Endothelial cell of umbilical vein (primary cell): ENCODE measurements around the gene IMPA2. TPM values are rescaled to one million over a fixed set of nuclear protein-coding genes. Genes with fewer than 3 reads are reported as not detected.

Experiments
- BruUV-seq: library from RNA; stranded (reverse); fragments of 400-500 nt; replicated peaks from 2 replicates; lab custom pipeline; 2021; lab: Mats Ljungman, UMichigan
- CTCF ChIA-PET: fragments of 300-600, 350-600 bp; sonication (Branson Sonifier 250); formaldehyde crosslinking; loops from one replicate; lab custom pipeline; 2021; ENCODE audit warnings: antibody characterized with exemption, inconsistent platforms; lab: Charles Lee
- POLR2A ChIA-PET: fragments of 300-600, 350-600 bp; sonication (Branson Sonifier 250); formaldehyde crosslinking; loops from one replicate; lab custom pipeline; 2021; ENCODE audit warnings: antibody characterized with exemption, inconsistent platforms; lab: Charles Lee
- DNase-seq: peaks from one replicate; pipeline ENCODE4 v3.0.0-alpha.2; 2011; ENCODE audit warnings: low read depth, low spot score
- FAIRE-seq: peaks from 2 replicates; lab custom pipeline; 2011; peaks lifted over from hg19 to GRCh38; lab: Jason Lieb, UNC
- H2AFZ ChIP-seq: 2 replicates; pipeline ENCODE4 v1.6.0; 2012; ENCODE audit warnings: low read depth, low read length, control low read depth, inconsistent platforms
- H3K27ac ChIP-seq: 2 replicates; pipeline ENCODE4 v1.5.1; 2011; ENCODE audit warnings: low read depth, mild to moderate bottlenecking, control low read depth, low read length, moderate library complexity; ENCODE audit not compliant: insufficient read depth
- H3K27me3 ChIP-seq, 2 experiments: 2 replicates each; pipeline versions ENCODE4 v1.6.0 to v1.6.1; 2011; ENCODE audit warnings: low read length in 2 of 2, mixed read lengths in 1 of 2; ENCODE audit not compliant: control insufficient read depth in 2 of 2, insufficient read depth in 2 of 2
- H3K36me3 ChIP-seq, 2 experiments: 2 replicates in 1 of 2; 3 replicates in 1 of 2; pipeline ENCODE4 v1.5.1; 2011; ENCODE audit warnings: low read length in 2 of 2, mild to moderate bottlenecking in 1 of 2, moderate library complexity in 1 of 2; ENCODE audit not compliant: control insufficient read depth in 2 of 2, insufficient read depth in 2 of 2; ENCODE audit errors: extremely low read depth in 1 of 2
- H3K4me1 ChIP-seq: 3 replicates; pipeline ENCODE4 v1.5.1; 2011; ENCODE audit warnings: mild to moderate bottlenecking, low read length; ENCODE audit not compliant: control insufficient read depth, insufficient read depth; ENCODE audit errors: extremely low read depth
- H3K4me2 ChIP-seq: 2 replicates; pipeline ENCODE4 v1.6.1; 2011; ENCODE audit warnings: low read length, control low read depth, mixed read lengths; ENCODE audit not compliant: insufficient read depth
- H3K4me3 ChIP-seq, 3 experiments: fragments of 200-600 bp in 1 of 3; sonication (generic), shearing (Covaris generic) in 1 of 3; replicated peaks in 1 of 3; 2 replicates each; pipeline ENCODE4 v1.5.1; 2011 to 2016; ENCODE audit warnings: control low read depth in 3 of 3, low read length in 3 of 3, mild to moderate bottlenecking in 2 of 3, inconsistent platforms in 1 of 3, low read depth in 1 of 3, moderate library complexity in 1 of 3; ENCODE audit not compliant: insufficient read depth in 1 of 3
- H3K79me2 ChIP-seq: 2 replicates; pipeline ENCODE4 v1.6.0; 2012; ENCODE audit warnings: low read length, inconsistent platforms; ENCODE audit not compliant: control insufficient read depth, insufficient read depth
- H3K9ac ChIP-seq: replicated peaks from 2 replicates; pipeline ENCODE3; 2011; ENCODE audit warnings: low read length, control low read depth; ENCODE audit not compliant: insufficient read depth; ENCODE audit errors: extremely low read depth
- H3K9me1 ChIP-seq: replicated peaks from 3 replicates; pipeline ENCODE4 v1.6.0; 2011; ENCODE audit warnings: mild to moderate bottlenecking, low read length; ENCODE audit not compliant: control insufficient read depth, insufficient read depth; ENCODE audit errors: extremely low read depth
- H3K9me3 ChIP-seq: replicated peaks from 2 replicates; pipeline ENCODE4 v1.5.1; 2012; ENCODE audit warnings: low read length, inconsistent platforms; ENCODE audit not compliant: control insufficient read depth, insufficient read depth
- H4K20me1 ChIP-seq: replicated peaks from 2 replicates; pipeline ENCODE3; 2011; ENCODE audit warnings: mild to moderate bottlenecking, low read length; ENCODE audit not compliant: control insufficient read depth, insufficient read depth; ENCODE audit errors: extremely low read depth
- EZH2 ChIP-seq: IDR thresholded peaks from 2 replicates; pipeline ENCODE4 v1.6.1; 2012; ENCODE audit warnings: borderline replicate concordance, low read depth, mild to moderate bottlenecking, moderate library complexity, low read length, inconsistent platforms; ENCODE audit not compliant: severe bottlenecking
- FOS ChIP-seq: IDR thresholded peaks from 2 replicates; pipeline ENCODE4 v1.6.1; 2011; ENCODE audit warnings: mild to moderate bottlenecking, low read length, moderate library complexity, borderline replicate concordance; ENCODE audit not compliant: insufficient read depth
- GATA2 ChIP-seq: IDR thresholded peaks from 2 replicates; pipeline ENCODE4 v1.7.0; 2011; ENCODE audit warnings: low read depth, mild to moderate bottlenecking, moderate library complexity, mixed read lengths, low read length; ENCODE audit not compliant: insufficient read length, insufficient read depth
- JUN ChIP-seq: IDR thresholded peaks from 2 replicates; pipeline ENCODE4 v1.6.1; 2011; ENCODE audit warnings: borderline replicate concordance, low read depth; ENCODE audit not compliant: insufficient read length, insufficient read depth
- MYC ChIP-seq: IDR thresholded peaks from one replicate; pipeline ENCODE4 v1.6.1; 2011; ENCODE audit warnings: mild to moderate bottlenecking, low read depth, low read length
- POLR2A ChIP-seq: IDR thresholded peaks from 2 replicates; pipeline ENCODE4 v1.6.1; 2012; ENCODE audit warnings: low read depth, mild to moderate bottlenecking, control low read depth, low read length
- POLR2AphosphoS5 ChIP-seq: IDR thresholded peaks from 2 replicates; pipeline ENCODE4 v1.6.1; 2012; ENCODE audit warnings: low read depth, mild to moderate bottlenecking, control low read depth, low read length, moderate library complexity; ENCODE audit not compliant: insufficient read depth
- dilution Hi-C: fragments of 300-500 bp; cut with MboI; formaldehyde crosslinking; loops from one replicate; pipeline ENCODE4 v1.15.0; 2019; ENCODE audit warnings: low sequenced_read_pairs; ENCODE audit not compliant: extremely low pct_ligation_motif_present
- intact Hi-C: fragments of 100-400 bp; cut with micrococcal nuclease; formaldehyde crosslinking; loops from one replicate; pipeline ENCODE4 v1.10.0; 2022
- polyA plus RNA-seq, 4 experiments: library from polyadenylated mRNA; depleted of rRNA in 3 of 4; stranded (reverse) in 3 of 4; unstranded in 1 of 4; fragments of >200 nt; gene quantifications; 2 replicates each; pipeline versions ENCODE4 v1.2.1 to v1.2.3, GENCODE V29; 2011 to 2012; ENCODE audit warnings: missing spikeins in 1 of 4
- total RNA-seq: library from RNA; stranded (reverse); gene quantifications from 2 replicates; pipeline ENCODE4 v1.2.3, GENCODE V29; 2021
- TF ChIP-seq, protein P1 (sequence below): IDR thresholded peaks from 2 replicates; pipeline ENCODE4 v1.6.1; 2011; ENCODE audit not compliant: insufficient read depth, insufficient read length
- TF ChIP-seq, protein P2 (sequence below), 2 donors: IDR thresholded peaks; 1 replicate in 1 of 2; 2 replicates in 1 of 2; pipeline ENCODE4 v1.5.1; 2011; ENCODE audit warnings: low read length in 2 of 2, mild to moderate bottlenecking in 2 of 2, moderate library complexity in 2 of 2, control low read depth in 1 of 2, inconsistent platforms in 1 of 2, low read depth in 1 of 2; ENCODE audit not compliant: insufficient read depth in 1 of 2; ENCODE audit errors: extremely low read depth in 1 of 2

The IMPA2 gene
- total and polyA plus RNA-seq, 2 donors (not counting 3 experiments of a cell fraction or from before 2014, with no cell fraction given) = 6.1 to 8.0 TPM

DNA sequence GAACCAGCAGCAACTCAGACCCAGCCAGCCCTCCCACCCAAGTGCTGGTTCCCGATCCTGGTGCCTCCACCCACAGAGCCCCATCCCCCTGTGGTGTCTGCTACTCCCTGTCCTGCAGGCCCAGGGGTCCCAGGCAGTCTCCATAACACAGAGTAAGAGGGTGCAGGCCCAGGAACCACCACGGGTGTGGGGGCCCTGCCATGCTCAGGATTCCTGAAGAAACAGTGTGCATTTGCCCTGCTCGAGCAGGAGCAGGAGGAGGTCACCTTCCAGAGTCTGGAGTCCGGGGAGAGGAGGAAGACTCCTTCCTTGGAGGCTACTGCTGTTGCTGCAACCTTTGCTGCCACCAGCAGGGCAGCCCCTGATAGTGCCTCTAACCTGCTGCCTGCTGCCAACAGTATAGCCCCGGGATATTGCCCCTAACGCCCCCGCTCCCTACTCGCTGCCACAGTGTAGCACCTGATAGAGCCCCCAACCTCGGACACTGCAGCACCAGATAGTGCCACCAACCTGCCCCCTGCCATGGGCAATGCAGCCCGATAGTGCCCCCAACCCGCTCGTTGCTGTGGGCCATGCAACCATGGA lies 65.5 kb downstream of the IMPA2 start:
- H3K4me2 ChIP-seq = no peak overlapping the region
- H4K20me1 ChIP-seq = no peaks in the 10 kb centered on the region
- H3K4me3 ChIP-seq = no peak overlapping the region
- H3K27me3 ChIP-seq = peaks cover 4 to 6% of the 10 kb centered on the region in 2 experiments
- POLR2A ChIA-PET = no interaction called here
- CTCF ChIA-PET = no interaction called here
- no peak overlapping the region for H2AFZ ChIP-seq
- TF ChIP-seq FOS = no peak
- TF ChIP-seq, protein P1, sequence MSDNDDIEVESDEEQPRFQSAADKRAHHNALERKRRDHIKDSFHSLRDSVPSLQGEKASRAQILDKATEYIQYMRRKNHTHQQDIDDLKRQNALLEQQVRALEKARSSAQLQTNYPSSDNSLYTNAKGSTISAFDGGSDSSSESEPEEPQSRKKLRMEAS = no peak
- TF ChIP-seq, protein P2, sequence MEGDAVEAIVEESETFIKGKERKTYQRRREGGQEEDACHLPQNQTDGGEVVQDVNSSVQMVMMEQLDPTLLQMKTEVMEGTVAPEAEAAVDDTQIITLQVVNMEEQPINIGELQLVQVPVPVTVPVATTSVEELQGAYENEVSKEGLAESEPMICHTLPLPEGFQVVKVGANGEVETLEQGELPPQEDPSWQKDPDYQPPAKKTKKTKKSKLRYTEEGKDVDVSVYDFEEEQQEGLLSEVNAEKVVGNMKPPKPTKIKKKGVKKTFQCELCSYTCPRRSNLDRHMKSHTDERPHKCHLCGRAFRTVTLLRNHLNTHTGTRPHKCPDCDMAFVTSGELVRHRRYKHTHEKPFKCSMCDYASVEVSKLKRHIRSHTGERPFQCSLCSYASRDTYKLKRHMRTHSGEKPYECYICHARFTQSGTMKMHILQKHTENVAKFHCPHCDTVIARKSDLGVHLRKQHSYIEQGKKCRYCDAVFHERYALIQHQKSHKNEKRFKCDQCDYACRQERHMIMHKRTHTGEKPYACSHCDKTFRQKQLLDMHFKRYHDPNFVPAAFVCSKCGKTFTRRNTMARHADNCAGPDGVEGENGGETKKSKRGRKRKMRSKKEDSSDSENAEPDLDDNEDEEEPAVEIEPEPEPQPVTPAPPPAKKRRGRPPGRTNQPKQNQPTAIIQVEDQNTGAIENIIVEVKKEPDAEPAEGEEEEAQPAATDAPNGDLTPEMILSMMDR (IDR thresholded peaks at IDR 0.05; ENCODE audit: extremely low read depth in 1 of 2, insufficient read depth in 1 of 2, low read depth in 1 of 2, low read length in 2 of 2) = no peak
- TF ChIP-seq GATA2 = no peak
- TF ChIP-seq EZH2 = no peak
- no peak for TF ChIP-seq POLR2AphosphoS5
- TF ChIP-seq POLR2A = no peak
- TF ChIP-seq MYC = no peak
- TF ChIP-seq JUN = no peak
- H3K9ac ChIP-seq = no peak overlapping the region
- H3K36me3 ChIP-seq = no peaks in the 10 kb centered on the region
- H3K79me2 ChIP-seq = no peaks in the 10 kb centered on the region
- no peaks in the 10 kb centered on the region for H3K9me3 ChIP-seq
- dilution Hi-C loops = no loop called here
- FAIRE-seq (no peak), DNase-seq (no peak)
- no peak overlapping the region for H3K27ac ChIP-seq
- BruUV-seq = no TSS peak
- intact Hi-C loops = no loop called here
- no peaks in the 10 kb centered on the region for H3K4me1 ChIP-seq
- H3K9me1 ChIP-seq = no peaks in the 10 kb centered on the region
